Type B pancreatic cell (in vitro differentiated cells): ENCODE measurements around the gene NCAM1. TPM values are rescaled to one million over a fixed set of nuclear protein-coding genes. Genes with fewer than 3 reads are reported as not detected.

Source experiments
- DNase-seq: peaks from one replicate; pipeline ENCODE4 v3.0.0; 2021; ENCODE audit warnings: mixed read lengths; ENCODE audit not compliant: unreplicated experiment; ENCODE audit errors: extremely low spot score
- H3K27ac Mint-ChIP-seq: 2 replicates; pipeline ENCODE4 v1.8.0; 2021; ENCODE audit warnings: mild to moderate bottlenecking, mixed read lengths
- H3K27me3 Mint-ChIP-seq: 2 replicates; pipeline ENCODE4 v1.8.0; 2021; ENCODE audit warnings: mixed read lengths
- H3K36me3 Mint-ChIP-seq: 2 replicates; pipeline ENCODE4 v1.8.0; 2021; ENCODE audit warnings: mixed read lengths
- H3K4me1 Mint-ChIP-seq: one replicate; pipeline ENCODE4 v1.8.0; 2021; ENCODE audit warnings: mixed read lengths; ENCODE audit not compliant: unreplicated experiment
- H3K4me3 Mint-ChIP-seq: 2 replicates; pipeline ENCODE4 v1.8.0; 2021; ENCODE audit warnings: mild to moderate bottlenecking, mixed read lengths
- H3K9me3 Mint-ChIP-seq: 2 replicates; pipeline ENCODE4 v1.8.0; 2021; ENCODE audit warnings: mixed read lengths
- total RNA-seq: library from RNA; stranded (reverse); gene quantifications from 2 replicates; pipeline ENCODE4 v1.2.1, GENCODE V29; 2021; ENCODE audit warnings: low replicate concordance
- TF ChIP-seq, protein P1 (sequence below): fragments of 200-600 bp; sonication (generic); conservative IDR thresholded peaks from 2 replicates; pipeline ENCODE4 v1.5.0; 2021; ENCODE audit warnings: antibody characterized with exemption, mild to moderate bottlenecking

Gene NCAM1
- total RNA-seq, 1 donor from 2014 or later: 106 TPM

DNA sequence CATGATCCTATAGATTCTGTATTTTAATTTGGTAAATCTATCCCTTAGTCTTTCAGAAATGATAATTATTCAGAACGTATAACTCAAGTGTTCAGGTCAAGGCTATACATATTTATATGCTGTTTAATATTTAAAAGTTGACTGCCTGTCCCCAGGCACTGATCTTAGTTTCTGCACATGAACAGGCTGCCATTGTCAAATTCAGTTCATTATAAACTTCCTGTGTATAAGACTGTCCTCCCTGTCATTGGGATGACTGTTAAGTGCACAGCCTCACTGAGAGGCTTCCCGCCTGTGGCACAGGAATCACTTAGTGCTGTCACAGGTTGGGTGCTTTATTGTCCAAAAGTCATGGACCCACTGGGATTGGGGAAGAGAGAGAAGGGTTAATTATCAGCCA is 261.0 kb downstream of the NCAM1 start:
- TF ChIP-seq, protein P1, sequence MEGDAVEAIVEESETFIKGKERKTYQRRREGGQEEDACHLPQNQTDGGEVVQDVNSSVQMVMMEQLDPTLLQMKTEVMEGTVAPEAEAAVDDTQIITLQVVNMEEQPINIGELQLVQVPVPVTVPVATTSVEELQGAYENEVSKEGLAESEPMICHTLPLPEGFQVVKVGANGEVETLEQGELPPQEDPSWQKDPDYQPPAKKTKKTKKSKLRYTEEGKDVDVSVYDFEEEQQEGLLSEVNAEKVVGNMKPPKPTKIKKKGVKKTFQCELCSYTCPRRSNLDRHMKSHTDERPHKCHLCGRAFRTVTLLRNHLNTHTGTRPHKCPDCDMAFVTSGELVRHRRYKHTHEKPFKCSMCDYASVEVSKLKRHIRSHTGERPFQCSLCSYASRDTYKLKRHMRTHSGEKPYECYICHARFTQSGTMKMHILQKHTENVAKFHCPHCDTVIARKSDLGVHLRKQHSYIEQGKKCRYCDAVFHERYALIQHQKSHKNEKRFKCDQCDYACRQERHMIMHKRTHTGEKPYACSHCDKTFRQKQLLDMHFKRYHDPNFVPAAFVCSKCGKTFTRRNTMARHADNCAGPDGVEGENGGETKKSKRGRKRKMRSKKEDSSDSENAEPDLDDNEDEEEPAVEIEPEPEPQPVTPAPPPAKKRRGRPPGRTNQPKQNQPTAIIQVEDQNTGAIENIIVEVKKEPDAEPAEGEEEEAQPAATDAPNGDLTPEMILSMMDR: no peak
- Mint-ChIP-seq H3K9me3 (peaks cover 9% of the 10 kb centered on the region), H3K27ac (no peak overlapping the region), H3K4me3 (no peak overlapping the region), H3K4me1 (no peaks in the 10 kb centered on the region), H3K27me3 (no peaks in the 10 kb centered on the region), H3K36me3 (peaks cover 42% of the 10 kb centered on the region)
- DNase-seq: no peak

DNA sequence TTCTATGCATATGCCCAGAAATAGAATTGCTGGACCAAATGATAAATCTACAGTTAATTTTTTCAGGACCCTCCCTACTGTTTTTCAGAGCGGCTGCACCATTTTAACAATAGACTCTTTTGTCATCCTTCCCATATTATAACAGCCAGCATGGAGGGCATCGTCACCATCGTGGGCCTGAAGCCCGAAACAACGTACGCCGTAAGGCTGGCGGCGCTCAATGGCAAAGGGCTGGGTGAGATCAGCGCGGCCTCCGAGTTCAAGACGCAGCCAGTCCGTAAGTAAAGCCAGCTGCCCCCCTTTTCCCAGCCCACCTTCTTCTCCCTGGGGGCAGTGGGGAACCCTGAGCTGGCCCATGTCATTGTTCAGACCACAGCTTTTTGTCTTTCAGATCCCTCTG is 273.7 kb downstream of the NCAM1 start:
- no peak for DNase-seq
- H3K4me1 Mint-ChIP-seq: no peaks in the 10 kb centered on the region
- H3K9me3 Mint-ChIP-seq: no peaks in the 10 kb centered on the region
- no peak overlapping the region for H3K4me3 Mint-ChIP-seq
- peaks cover 17% of the 10 kb centered on the region for H3K36me3 Mint-ChIP-seq
- H3K27ac Mint-ChIP-seq: no peak overlapping the region
- TF ChIP-seq, protein P1: no peak
- H3K27me3 Mint-ChIP-seq: peaks cover 1% of the 10 kb centered on the region

DNA sequence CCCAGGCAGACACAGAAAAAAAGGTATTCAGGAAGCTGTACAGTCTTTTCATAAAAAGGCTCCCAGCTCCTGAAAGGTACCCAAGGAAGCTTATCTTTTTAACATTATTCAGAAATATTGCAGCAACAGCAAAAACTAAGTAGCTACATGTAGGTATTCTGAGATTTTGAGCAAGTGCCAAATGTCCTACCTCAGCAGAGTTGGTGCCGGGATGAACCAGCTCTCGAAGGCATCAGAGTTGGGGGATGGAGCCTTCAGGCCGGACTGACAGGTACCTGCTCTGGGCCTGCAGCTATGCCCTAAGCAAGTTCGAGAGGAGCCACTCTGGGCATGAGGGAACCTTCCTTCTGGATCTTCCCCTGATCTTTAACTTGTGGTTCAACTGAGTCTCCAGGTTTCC is 276.0 kb downstream of the NCAM1 start:
- peaks cover 11% of the 10 kb centered on the region for H3K4me1 Mint-ChIP-seq
- no peaks in the 10 kb centered on the region for H3K9me3 Mint-ChIP-seq
- peaks cover 19% of the 10 kb centered on the region for H3K36me3 Mint-ChIP-seq
- H3K4me3 Mint-ChIP-seq: no peak overlapping the region
- TF ChIP-seq, protein P1: no peak
- H3K27ac Mint-ChIP-seq: no peak overlapping the region
- no peak for DNase-seq
- H3K27me3 Mint-ChIP-seq: peaks cover 10% of the 10 kb centered on the region

DNA sequence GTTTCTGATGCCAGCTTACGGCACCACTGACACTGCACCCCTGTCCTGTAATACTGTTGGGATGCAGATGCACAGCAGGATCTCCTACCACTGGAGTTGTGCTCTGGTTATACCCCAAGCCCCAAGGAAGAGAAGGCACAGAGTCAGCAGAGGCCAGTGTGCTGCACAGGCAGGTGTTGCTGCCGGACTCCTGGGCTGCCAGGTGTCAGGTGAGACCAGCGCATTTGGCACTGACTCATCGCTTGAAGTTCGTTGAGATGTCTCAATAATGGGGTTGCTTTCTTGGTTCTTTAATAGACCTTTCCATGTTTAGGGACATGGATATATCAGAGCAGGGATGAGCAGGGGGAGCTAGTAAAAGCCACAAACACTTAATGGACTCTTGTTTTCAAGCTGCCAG is 277.5 kb downstream of the NCAM1 start:
- Mint-ChIP-seq H3K27ac (no peak overlapping the region), H3K36me3 (peaks cover 19% of the 10 kb centered on the region), H3K27me3 (peaks cover 10% of the 10 kb centered on the region), H3K4me3 (no peak overlapping the region), H3K4me1 (peaks cover 24% of the 10 kb centered on the region), H3K9me3 (no peaks in the 10 kb centered on the region)
- DNase-seq: no peak
- TF ChIP-seq, protein P1: no peak

DNA sequence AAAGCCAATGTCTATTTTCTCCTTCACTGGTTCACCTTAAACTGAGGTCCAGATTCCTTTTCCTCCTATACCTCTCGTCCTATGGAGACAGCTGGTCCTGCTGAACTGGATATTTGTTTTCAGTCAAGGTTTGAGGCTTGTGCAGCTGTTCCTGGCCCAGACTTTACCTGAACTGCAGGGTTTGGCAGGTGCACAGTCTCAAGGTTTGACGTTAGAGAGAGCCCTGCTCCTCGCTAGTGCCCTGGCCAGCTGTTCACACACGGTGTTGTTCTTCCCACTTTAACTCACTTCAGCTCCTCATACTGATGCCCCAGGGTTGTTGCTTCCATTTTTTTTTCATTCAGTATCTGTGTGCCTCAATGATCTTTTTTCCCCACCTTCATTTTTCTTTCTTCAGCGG is 279.2 kb downstream of the NCAM1 start:
- H3K9me3 Mint-ChIP-seq: no peaks in the 10 kb centered on the region
- TF ChIP-seq, protein P1: no peak
- H3K36me3 Mint-ChIP-seq: peaks cover 14% of the 10 kb centered on the region
- no peak for DNase-seq
- no peak overlapping the region for H3K4me3 Mint-ChIP-seq
- H3K4me1 Mint-ChIP-seq: peaks cover 24% of the 10 kb centered on the region
- no peak overlapping the region for H3K27ac Mint-ChIP-seq
- peaks cover 10% of the 10 kb centered on the region for H3K27me3 Mint-ChIP-seq
